Sigmoid colon (tissue), 7 donors: ENCODE measurements around the gene PTGDS. TPM values are rescaled to one million over a fixed set of nuclear protein-coding genes. Genes with fewer than 3 reads are reported as not detected.

Source experiments
- DNase-seq: peaks from one replicate; pipeline ENCODE4 v3.0.0-alpha.2; 2019
- H3K27ac ChIP-seq, 4 donors: fragments of 200-600 bp; sonication (generic); one replicate each; pipeline ENCODE4 v1.5.1; 2016 to 2019; ENCODE audit warnings: mild to moderate bottlenecking in 1 of 4
- H3K27me3 ChIP-seq, 3 donors: fragments of 200-600 bp; sonication (generic); one replicate each; pipeline ENCODE4 v1.5.1; 2019; ENCODE audit warnings: mild to moderate bottlenecking in 1 of 3
- H3K36me3 ChIP-seq, 4 donors: fragments of 200-600 bp; sonication (generic); one replicate each; pipeline ENCODE4 v1.5.1; 2016 to 2019
- H3K4me1 ChIP-seq, 4 donors: fragments of 200-600 bp; sonication (generic); one replicate each; pipeline ENCODE4 v1.5.1; 2017 to 2019
- H3K4me3 ChIP-seq, 4 donors: fragments of 200-600 bp; sonication (generic); one replicate each; pipeline ENCODE4 v1.5.1; 2017 to 2019; ENCODE audit warnings: mild to moderate bottlenecking in 2 of 4, moderate library complexity in 1 of 4
- H3K9me3 ChIP-seq, 4 donors: fragments of 200-600 bp in 3 of 4; sonication (generic) in 3 of 4; one replicate each; pipeline versions ENCODE4 v1.5.1 to v1.6.1; 2013 to 2019
- CTCF ChIP-seq, 4 experiments: fragments of 450-650 bp in 3 of 4; fragments of 200-600 bp in 1 of 4; IDR thresholded peaks; one replicate each; pipeline ENCODE4 v1.5.1; 2016 to 2019; ENCODE audit warnings: antibody characterized with exemption in 4 of 4, mild to moderate bottlenecking in 3 of 4, moderate library complexity in 2 of 4
- EP300 ChIP-seq, 4 donors: sonication (generic); formaldehyde crosslinking; IDR thresholded peaks; one replicate each; pipeline ENCODE4 v1.6.1; 2017; ENCODE audit warnings: antibody characterized with exemption in 4 of 4
- POLR2A ChIP-seq, 2 donors: fragments of 450-650 bp; IDR thresholded peaks; one replicate each; pipeline ENCODE4 v1.6.1; 2016; ENCODE audit warnings: antibody characterized with exemption in 2 of 2, mild to moderate bottlenecking in 2 of 2, moderate library complexity in 2 of 2
- POLR2AphosphoS5 ChIP-seq, 4 donors: sonication (generic); formaldehyde crosslinking; IDR thresholded peaks; one replicate each; pipeline ENCODE4 v1.6.1; 2017; ENCODE audit warnings: antibody characterized with exemption in 4 of 4
- WGBS, 2 donors: extraction: QIAGEN DNeasy Blood & Tissue Kit; methylation state at CpG; one replicate each; pipeline ENCODE4 v1.1.7; 2013; 5-methylcytosine and 5-hydroxymethylcytosine counted together
- intact Hi-C: fragments of 100-400 bp; cut with DNase I; formaldehyde crosslinking; loops from one replicate; pipeline ENCODE4 v1.15.1; 2023
- polyA plus RNA-seq, 3 donors: library from polyadenylated mRNA; stranded (reverse); fragments of 200-250 nt; gene quantifications; one replicate each; pipeline ENCODE4 v1.2.3, GENCODE V29; 2013
- total RNA-seq, 4 donors: library from RNA; depleted of rRNA; stranded (reverse); fragments of >200 nt; gene quantifications; one replicate each; pipeline ENCODE4 v1.1.0, GENCODE V29; 2016
- donor health status: healthy with polysubstance abuse.
- donor health status: Bipolar disorder and iron deficiency.
- donor health status: healthy.

PTGDS gene
- total and polyA plus RNA-seq, 7 donors, result 8.3 to 218 (median 28.5) TPM

GRCh38 chr9:137007108-137007815 is 30.0 kb downstream of the PTGDS start:
- no peak overlapping the region for H3K4me3 ChIP-seq
- 79 to 83% methylated on average over 30 of the region's 30 CpGs for WGBS, 2 donors
- H3K36me3 ChIP-seq, result peaks cover 0 to 25% (median 10%) of the 10 kb centered on the region in 4 donors
- DNase-seq, result no peak
- TF ChIP-seq POLR2A (IDR thresholded peaks at IDR 0.05) (no peak), POLR2AphosphoS5 (IDR thresholded peaks at IDR 0.05) (no peak), CTCF (IDR thresholded peaks at IDR 0.05) (no peak), EP300 (IDR thresholded peaks at IDR 0.05) (no peak)
- no peaks in the 10 kb centered on the region for H3K9me3 ChIP-seq
- H3K27me3 ChIP-seq, result no peaks in the 10 kb centered on the region
- no peaks in the 10 kb centered on the region for H3K4me1 ChIP-seq
- H3K27ac ChIP-seq, result no peak overlapping the region
- intact Hi-C loops, result no loop called here

- WGBS, 2 donors, result 88 to 90% methylated on average over 13 of the region's 13 CpGs
- H3K36me3 ChIP-seq, result peaks cover 0 to 31% (median 15%) of the 10 kb centered on the region in 4 donors
- intact Hi-C loops, result no loop called here
Measured at GRCh38 chr9:137007816-137008270, 30.5 kb downstream of the PTGDS start.

GRCh38 chr9:137008312-137008711 is 31.0 kb downstream of the PTGDS start:
- 83% methylated on average over 22 of the region's 22 CpGs for WGBS, 2 donors
- Histone ChIP-seq H3K27me3 (no peaks in the 10 kb centered on the region), H3K4me3 (no peak overlapping the region), H3K9me3 (no peaks in the 10 kb centered on the region), H3K27ac (no peak overlapping the region), H3K4me1 (no peaks in the 10 kb centered on the region), H3K36me3 (peaks cover 0 to 35% (median 16%) of the 10 kb centered on the region in 4 donors)
- no peak for DNase-seq
- TF ChIP-seq EP300 (IDR thresholded peaks at IDR 0.05) (no peak), POLR2AphosphoS5 (IDR thresholded peaks at IDR 0.05) (no peak), CTCF (IDR thresholded peaks at IDR 0.05) (no peak), POLR2A (IDR thresholded peaks at IDR 0.05) (no peak)
- intact Hi-C loops, result no loop called here

More at GRCh38 chr9:137007816-137008270, 30.5 kb downstream of the PTGDS start:
- H3K27me3 ChIP-seq, result no peaks in the 10 kb centered on the region
- TF ChIP-seq CTCF (IDR thresholded peaks at IDR 0.05), result no peak
- no peak for TF ChIP-seq POLR2A (IDR thresholded peaks at IDR 0.05)
- TF ChIP-seq POLR2AphosphoS5 (IDR thresholded peaks at IDR 0.05), result no peak
- TF ChIP-seq EP300 (IDR thresholded peaks at IDR 0.05), result no peak
- no peak overlapping the region for H3K27ac ChIP-seq
- no peaks in the 10 kb centered on the region for H3K9me3 ChIP-seq
- no peak for DNase-seq
- no peak overlapping the region for H3K4me3 ChIP-seq
- no peaks in the 10 kb centered on the region for H3K4me1 ChIP-seq

GRCh38 chr9:137009217-137009616 is 31.9 kb downstream of the PTGDS start:
- H3K4me3 ChIP-seq, result no peak overlapping the region
- peaks cover 0 to 42% (median 16%) of the 10 kb centered on the region in 4 donors for H3K36me3 ChIP-seq
- H3K4me1 ChIP-seq, result no peaks in the 10 kb centered on the region
- TF ChIP-seq POLR2A (IDR thresholded peaks at IDR 0.05) (no peak), CTCF (IDR thresholded peaks at IDR 0.05) (no peak), POLR2AphosphoS5 (IDR thresholded peaks at IDR 0.05) (no peak)
- no peak overlapping the region for H3K27ac ChIP-seq
- H3K9me3 ChIP-seq, result no peaks in the 10 kb centered on the region
- 95 to 96% methylated on average over 18 of the region's 18 CpGs for WGBS, 2 donors
- intact Hi-C loops, result no loop called here
- H3K27me3 ChIP-seq, result no peaks in the 10 kb centered on the region
- no peak for DNase-seq
